ENCODE measurements around the gene ZNF592.

DNA sequence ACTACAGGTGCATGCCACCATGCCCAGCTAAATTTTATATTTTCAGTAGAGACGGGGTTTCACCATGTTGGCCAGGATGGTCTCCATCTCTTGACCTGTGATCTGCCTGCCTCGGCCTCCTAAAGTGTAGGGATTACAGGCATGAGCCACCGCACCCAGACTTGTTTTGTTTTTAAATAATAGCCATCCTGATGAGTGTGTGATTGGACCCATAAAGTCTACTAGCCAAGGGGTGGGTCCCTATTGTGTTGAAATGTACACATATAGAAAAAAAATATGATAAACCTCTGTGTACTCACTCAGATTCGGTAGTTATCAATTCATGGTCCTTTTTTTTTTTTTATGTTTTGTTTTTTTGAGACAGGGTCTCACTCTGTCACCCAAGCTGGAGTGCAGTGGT lies 17.3 kb downstream of the ZNF592 start:
- TF ChIP-seq, protein P1, sequence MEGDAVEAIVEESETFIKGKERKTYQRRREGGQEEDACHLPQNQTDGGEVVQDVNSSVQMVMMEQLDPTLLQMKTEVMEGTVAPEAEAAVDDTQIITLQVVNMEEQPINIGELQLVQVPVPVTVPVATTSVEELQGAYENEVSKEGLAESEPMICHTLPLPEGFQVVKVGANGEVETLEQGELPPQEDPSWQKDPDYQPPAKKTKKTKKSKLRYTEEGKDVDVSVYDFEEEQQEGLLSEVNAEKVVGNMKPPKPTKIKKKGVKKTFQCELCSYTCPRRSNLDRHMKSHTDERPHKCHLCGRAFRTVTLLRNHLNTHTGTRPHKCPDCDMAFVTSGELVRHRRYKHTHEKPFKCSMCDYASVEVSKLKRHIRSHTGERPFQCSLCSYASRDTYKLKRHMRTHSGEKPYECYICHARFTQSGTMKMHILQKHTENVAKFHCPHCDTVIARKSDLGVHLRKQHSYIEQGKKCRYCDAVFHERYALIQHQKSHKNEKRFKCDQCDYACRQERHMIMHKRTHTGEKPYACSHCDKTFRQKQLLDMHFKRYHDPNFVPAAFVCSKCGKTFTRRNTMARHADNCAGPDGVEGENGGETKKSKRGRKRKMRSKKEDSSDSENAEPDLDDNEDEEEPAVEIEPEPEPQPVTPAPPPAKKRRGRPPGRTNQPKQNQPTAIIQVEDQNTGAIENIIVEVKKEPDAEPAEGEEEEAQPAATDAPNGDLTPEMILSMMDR (IDR thresholded peaks at IDR 0.05), result no peak
- TF ChIP-seq POLR2A (IDR thresholded peaks at IDR 0.05), result no peak
- no peak for TF ChIP-seq POLR2AphosphoS5 (IDR thresholded peaks at IDR 0.05)
- no peak for TF ChIP-seq EP300 (IDR thresholded peaks at IDR 0.05)

All from upper lobe of left lung (tissue), 4 donors.